DOHH2 (cell line): ENCODE data around the gene NDUFS3.

ENCODE experiments used
- EZH2phosphoT487 ChIP-seq: fragments of 200-600 bp; sonication (generic); IDR thresholded peaks from 2 replicates; pipeline ENCODE4 v1.6.1; 2017; ENCODE audit warnings: borderline replicate concordance, mild to moderate bottlenecking, antibody characterized with exemption, low read length, moderate library complexity, mixed read lengths
- TF ChIP-seq, protein P1 (sequence below): fragments of 200-600 bp; sonication (generic); IDR thresholded peaks from one replicate; pipeline ENCODE4 v1.5.1; 2014; ENCODE audit warnings: antibody characterized with exemption, mild to moderate bottlenecking, low read depth, low read length; ENCODE audit not compliant: poor library complexity, severe bottlenecking

GRCh38 chr11:47551086-47551485, 27.8 kb upstream of the NDUFS3 start:
- TF ChIP-seq, protein P1, sequence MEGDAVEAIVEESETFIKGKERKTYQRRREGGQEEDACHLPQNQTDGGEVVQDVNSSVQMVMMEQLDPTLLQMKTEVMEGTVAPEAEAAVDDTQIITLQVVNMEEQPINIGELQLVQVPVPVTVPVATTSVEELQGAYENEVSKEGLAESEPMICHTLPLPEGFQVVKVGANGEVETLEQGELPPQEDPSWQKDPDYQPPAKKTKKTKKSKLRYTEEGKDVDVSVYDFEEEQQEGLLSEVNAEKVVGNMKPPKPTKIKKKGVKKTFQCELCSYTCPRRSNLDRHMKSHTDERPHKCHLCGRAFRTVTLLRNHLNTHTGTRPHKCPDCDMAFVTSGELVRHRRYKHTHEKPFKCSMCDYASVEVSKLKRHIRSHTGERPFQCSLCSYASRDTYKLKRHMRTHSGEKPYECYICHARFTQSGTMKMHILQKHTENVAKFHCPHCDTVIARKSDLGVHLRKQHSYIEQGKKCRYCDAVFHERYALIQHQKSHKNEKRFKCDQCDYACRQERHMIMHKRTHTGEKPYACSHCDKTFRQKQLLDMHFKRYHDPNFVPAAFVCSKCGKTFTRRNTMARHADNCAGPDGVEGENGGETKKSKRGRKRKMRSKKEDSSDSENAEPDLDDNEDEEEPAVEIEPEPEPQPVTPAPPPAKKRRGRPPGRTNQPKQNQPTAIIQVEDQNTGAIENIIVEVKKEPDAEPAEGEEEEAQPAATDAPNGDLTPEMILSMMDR = peak; percentile 59
- no peak for TF ChIP-seq EZH2phosphoT487
